Small intestine (tissue), 7 donors: Measurements from ENCODE around the gene IKZF3. TPM values are rescaled to one million over a fixed set of nuclear protein-coding genes. Genes with fewer than 3 reads are reported as not detected.
"Not testable (repeated sequence)": the region's sequence is repeated elsewhere in the genome, so short reads cannot be mapped to it uniquely, and the experiment has no call there.

Source experiments
- DNase-seq, 2 donors: peaks; one replicate each; pipeline versions ENCODE4 v3.0.0 to v3.0.0-alpha.2; 2013
- FAIRE-seq: peaks from 2 replicates; lab custom pipeline; 2012; peaks lifted over from hg19 to GRCh38; lab: Jason Lieb, UNC
- H3K27ac ChIP-seq, 3 donors: one replicate each; pipeline ENCODE4 v1.5.1; 2013; ENCODE audit warnings: low read length in 2 of 3, mild to moderate bottlenecking in 2 of 3, control low read depth in 1 of 3, inconsistent platforms in 1 of 3, low read depth in 1 of 3, moderate library complexity in 1 of 3
- H3K27me3 ChIP-seq, 3 donors: one replicate each; pipeline ENCODE4 v1.6.1; 2013; ENCODE audit warnings: low read length in 3 of 3, inconsistent platforms in 1 of 3; ENCODE audit not compliant: control insufficient read depth in 3 of 3, insufficient read depth in 3 of 3
- H3K36me3 ChIP-seq, 3 donors: one replicate each; pipeline ENCODE4 v1.6.1; 2013; ENCODE audit warnings: low read length in 3 of 3, inconsistent platforms in 1 of 3, low read depth in 1 of 3, mild to moderate bottlenecking in 1 of 3, moderate library complexity in 1 of 3; ENCODE audit not compliant: control insufficient read depth in 3 of 3, insufficient read depth in 2 of 3
- H3K4me1 ChIP-seq, 3 donors: one replicate each; pipeline ENCODE4 v1.6.1; 2013; ENCODE audit warnings: low read length in 2 of 3, inconsistent platforms in 1 of 3, low read depth in 1 of 3, mild to moderate bottlenecking in 1 of 3, moderate library complexity in 1 of 3; ENCODE audit not compliant: control insufficient read depth in 3 of 3, insufficient read depth in 2 of 3
- H3K4me3 ChIP-seq, 3 donors: one replicate each; pipeline ENCODE4 v1.5.1; 2013; ENCODE audit warnings: low read length in 3 of 3, control low read depth in 1 of 3, inconsistent platforms in 1 of 3, low read depth in 1 of 3, mild to moderate bottlenecking in 1 of 3, moderate library complexity in 1 of 3
- H3K9me3 ChIP-seq, 2 donors: one replicate each; pipeline ENCODE4 v1.6.1; 2013; ENCODE audit warnings: low read depth in 1 of 2, low read length in 1 of 2; ENCODE audit not compliant: control insufficient read depth in 2 of 2, insufficient read depth in 1 of 2
- WGBS, 3 donors: extraction: QIAGEN DNeasy Blood & Tissue Kit; methylation state at CpG; one replicate each; pipeline ENCODE4 v1.1.7; 2013; 5-methylcytosine and 5-hydroxymethylcytosine counted together
- polyA plus RNA-seq, 4 donors: library from polyadenylated mRNA; stranded (reverse) in 3 of 4; unstranded in 1 of 4; fragments of 200-250 nt in 3 of 4; fragments of 120-200 nt in 1 of 4; gene quantifications; one replicate each; pipeline versions ENCODE4 v1.2.1 to v1.2.3, GENCODE V29; 2013
- donor health status: healthy with polysubstance abuse.
- donor health status: control.
- donor health status: control.
- donor health status: Bipolar disorder and iron deficiency.
- donor health status: healthy.

The IKZF3 gene
- polyA plus RNA-seq, 4 donors, result 0.67 to 1.6 (median 1.4) TPM

GRCh38 chr17:39714234-39714633, 149.9 kb downstream of the IKZF3 start:
- DNase-seq (no peak), FAIRE-seq (no peak)
- Histone ChIP-seq H3K27me3 (no peaks in the 10 kb centered on the region), H3K36me3 (peaks cover 10 to 90% (median 18%) of the 10 kb centered on the region in 3 donors), H3K27ac (no peak overlapping the region), H3K4me3 (no peak overlapping the region), H3K4me1 (no peaks in the 10 kb centered on the region), H3K9me3 (no peaks in the 10 kb centered on the region)
- 85 to 97% (median 92%) methylated on average over 4 of the region's 4 CpGs for WGBS, 3 donors

GRCh38 chr17:39711851-39712250, 152.3 kb downstream of the IKZF3 start:
- Histone ChIP-seq H3K36me3 (peaks cover 10 to 94% (median 19%) of the 10 kb centered on the region in 3 donors), H3K27ac (no peak overlapping the region), H3K27me3 (no peaks in the 10 kb centered on the region), H3K4me1 (peaks cover 0 to 1% (median 0%) of the 10 kb centered on the region in 3 donors), H3K4me3 (no peak overlapping the region), H3K9me3 (no peaks in the 10 kb centered on the region)
- FAIRE-seq (no peak), DNase-seq (no peak)
- WGBS, 3 donors, result 90 to 92% (median 90%) methylated on average over 9 to 10 of the region's 10 CpGs

- 87 to 90% (median 89%) methylated on average over 11 of the region's 11 CpGs for WGBS, 3 donors
- not testable (repeated sequence) for DNase-seq
- peaks cover 10 to 94% (median 19%) of the 10 kb centered on the region in 3 donors for H3K36me3 ChIP-seq
Measured at GRCh38 chr17:39711071-39711470, 153.0 kb downstream of the IKZF3 start.

GRCh38 chr17:39709998-39710964, 153.8 kb downstream of the IKZF3 start:
- DNase-seq, result no peak
- Histone ChIP-seq H3K27ac (no peak overlapping the region), H3K4me3 (no peak overlapping the region), H3K27me3 (no peaks in the 10 kb centered on the region), H3K9me3 (no peaks in the 10 kb centered on the region), H3K4me1 (peaks cover 3 to 15% (median 3%) of the 10 kb centered on the region in 3 donors), H3K36me3 (peaks cover 10 to 94% (median 15%) of the 10 kb centered on the region in 3 donors)
- WGBS, 3 donors, result 85 to 88% (median 85%) methylated on average over 19 to 20 of the region's 20 CpGs
- FAIRE-seq, result no peak

More at GRCh38 chr17:39711071-39711470, 153.0 kb downstream of the IKZF3 start:
- not testable (repeated sequence) for H3K9me3 ChIP-seq, H3K27ac ChIP-seq, FAIRE-seq, H3K27me3 ChIP-seq, H3K4me3 ChIP-seq, H3K4me1 ChIP-seq

- H3K36me3 ChIP-seq, result peaks cover 10 to 95% (median 11%) of the 10 kb centered on the region in 3 donors
- H3K27me3 ChIP-seq, result no peaks in the 10 kb centered on the region
- H3K4me3 ChIP-seq, result no peak overlapping the region
- 84 to 85% (median 85%) methylated on average over 14 of the region's 14 CpGs for WGBS, 3 donors
- DNase-seq, result no peak
- H3K27ac ChIP-seq, result no peak overlapping the region
- no peaks in the 10 kb centered on the region for H3K9me3 ChIP-seq
- no peak for FAIRE-seq
- peaks cover 6 to 22% (median 10%) of the 10 kb centered on the region in 3 donors for H3K4me1 ChIP-seq
Measured at GRCh38 chr17:39709319-39709997, 154.7 kb downstream of the IKZF3 start.

Other genes with a start within 250 kb of the IKZF3 start
- 100 to 1,000 TPM in 1 of 4 donors, 10 to 100 TPM in 3; 37.5 to 266 (median 45.8) TPM for gene PPP1R1B, start 237.4 kb downstream of the IKZF3 start, polyA plus RNA-seq
- 10 to 100 TPM; 56.0 to 80.2 (median 67.6) TPM for gene STARD3, start 227.2 kb downstream of the IKZF3 start, polyA plus RNA-seq
- gene TCAP, start 199.0 kb downstream of the IKZF3 start, polyA plus RNA-seq, result 10 to 100 TPM in 1 of 4 donors, 1 to 10 TPM in 2, under 1 TPM in 1; 0.85 to 27.6 (median 3.8) TPM
- 1 to 10 TPM; 1.4 to 7.8 (median 4.9) TPM for gene PNMT, start 195.9 kb downstream of the IKZF3 start, polyA plus RNA-seq
- gene PGAP3, start 176.3 kb downstream of the IKZF3 start, polyA plus RNA-seq, result 10 to 100 TPM; 20.6 to 41.1 (median 28.6) TPM
- 100 to 1,000 TPM in 1 of 4 donors, 10 to 100 TPM in 3; 43.0 to 208 (median 69.7) TPM for gene ERBB2, start 164.2 kb downstream of the IKZF3 start, polyA plus RNA-seq
- gene MIEN1, start 133.8 kb downstream of the IKZF3 start, polyA plus RNA-seq, result 100 to 1,000 TPM in 2 of 4 donors, 10 to 100 TPM in 2; 51.5 to 155 (median 114) TPM
- gene GRB7, start 126.4 kb downstream of the IKZF3 start, polyA plus RNA-seq, result 10 to 100 TPM; 10.9 to 42.4 (median 13.0) TPM
- gene ZPBP2, start 3.9 kb upstream of the IKZF3 start, polyA plus RNA-seq, result not detected
- 100 to 1,000 TPM in 3 of 4 donors, 10 to 100 TPM in 1; 31.9 to 255 (median 165) TPM for gene GSDMB, start 54.3 kb upstream of the IKZF3 start, polyA plus RNA-seq
- gene ORMDL3, start 63.3 kb upstream of the IKZF3 start, polyA plus RNA-seq, result 10 to 100 TPM; 60.7 to 75.3 (median 72.0) TPM
- under 1 TPM in 1 of 4 donors, not detected in 3; 0.10 TPM for gene LRRC3C, start 63.4 kb upstream of the IKZF3 start, polyA plus RNA-seq
- gene GSDMA, start 98.7 kb upstream of the IKZF3 start, polyA plus RNA-seq, result under 1 TPM in 3 of 4 donors, not detected in 1; 0.04 to 0.63 (median 0.54) TPM
- 10 to 100 TPM; 43.6 to 93.6 (median 62.3) TPM for gene PSMD3, start 116.5 kb upstream of the IKZF3 start, polyA plus RNA-seq
- 1 to 10 TPM in 2 of 4 donors, not detected in 2; 2.0 to 2.8 TPM for gene CSF3, start 151.1 kb upstream of the IKZF3 start, polyA plus RNA-seq
- gene MED24, start 190.1 kb upstream of the IKZF3 start, polyA plus RNA-seq, result 10 to 100 TPM; 43.0 to 72.0 (median 57.1) TPM
- gene THRA, start 198.7 kb upstream of the IKZF3 start, polyA plus RNA-seq, result 10 to 100 TPM; 22.4 to 67.5 (median 43.4) TPM
- gene NR1D1, start 236.3 kb upstream of the IKZF3 start, polyA plus RNA-seq, result 10 to 100 TPM in 2 of 4 donors, 1 to 10 TPM in 2; 2.7 to 25.1 (median 12.1) TPM